Inflammatory macrophage treated with lipopolysaccharide for 4 hours (primary cell): ENCODE results near the gene SGTB.
"Not testable (repeated sequence)": the region's sequence is repeated elsewhere in the genome, so short reads cannot be mapped to it uniquely, and the experiment has no call there.

Experiments used
- DNase-seq: peaks from one replicate; pipeline ENCODE4 v3.0.0-alpha.2; 2020

SGTB gene

DNA sequence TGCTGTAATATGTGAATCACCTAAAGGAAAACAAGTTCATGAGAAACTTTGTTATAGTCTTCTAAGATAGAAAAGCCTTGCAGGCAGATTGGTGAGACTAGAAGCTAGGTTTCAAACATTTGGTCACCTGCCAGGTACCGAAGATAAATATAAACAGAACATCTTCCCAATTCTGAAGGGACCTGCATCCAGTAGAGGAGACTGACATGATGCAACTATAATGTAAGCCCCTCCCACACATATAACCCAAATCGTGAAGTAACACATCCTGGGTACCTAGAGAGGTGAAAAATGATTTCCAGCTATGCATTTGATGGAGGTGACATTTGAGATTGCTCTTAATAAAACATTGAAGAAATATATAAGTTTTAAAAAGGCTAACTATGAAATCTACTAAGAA is 67.2 kb downstream of the SGTB start:
- DNase-seq = no peak

DNA sequence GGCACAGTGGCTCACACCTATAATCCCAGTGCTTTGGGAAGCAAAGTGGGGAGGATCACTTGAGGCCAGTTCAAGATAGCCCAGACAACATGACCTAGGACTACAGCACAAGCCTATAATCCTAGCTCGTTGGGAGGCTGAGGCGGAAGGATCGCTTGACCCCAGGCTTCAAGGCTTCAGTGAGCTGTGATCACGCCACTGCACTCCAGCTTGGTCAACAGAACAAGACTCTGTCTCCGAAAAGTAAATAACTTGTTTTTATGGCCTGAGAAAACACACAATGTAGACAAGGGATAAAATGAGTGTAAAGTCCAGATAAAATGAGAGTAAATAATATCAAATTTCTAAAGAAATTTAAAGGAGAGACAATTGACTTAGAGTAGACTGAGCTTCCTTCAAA is 70.8 kb downstream of the SGTB start:
- no peak for DNase-seq

DNA sequence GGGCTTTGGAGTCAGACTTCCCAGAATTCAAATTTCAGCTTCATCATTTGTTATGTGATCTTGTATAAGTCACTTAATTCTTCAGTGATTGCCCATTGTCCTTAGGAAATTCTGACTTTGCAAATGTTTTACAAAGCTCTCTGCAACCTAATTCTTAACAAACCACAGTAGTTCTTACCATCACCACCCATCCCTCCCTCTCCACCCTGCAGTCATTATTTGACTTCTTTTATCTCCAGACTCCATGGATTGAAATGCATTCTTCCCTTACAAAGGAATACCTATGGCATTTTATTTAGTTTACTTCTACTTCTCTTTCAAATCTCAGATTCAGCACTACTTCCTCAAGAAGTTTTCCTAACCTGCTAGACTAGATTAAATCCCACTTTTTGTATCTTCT is 74.0 kb downstream of the SGTB start:
- DNase-seq = no peak

DNA sequence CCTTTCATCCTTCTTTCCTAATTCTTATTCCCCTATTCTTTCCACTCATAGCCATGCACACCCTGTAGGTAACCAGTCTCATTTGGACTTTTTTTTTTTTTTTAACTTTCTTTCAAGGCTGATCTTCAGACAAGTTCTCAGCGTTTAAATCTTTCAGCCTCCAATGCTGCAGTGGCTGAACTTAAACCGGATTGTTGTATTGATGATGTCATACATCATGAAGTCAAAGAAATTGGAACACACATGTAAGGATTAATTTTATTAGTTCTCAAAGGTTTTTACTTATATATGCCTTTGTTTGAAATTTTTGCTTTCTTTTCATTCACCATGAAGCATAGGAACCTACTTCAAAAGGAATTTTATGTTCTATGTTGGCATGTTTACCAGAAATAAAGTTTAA is 75.0 kb downstream of the SGTB start:
- no peak for DNase-seq

DNA sequence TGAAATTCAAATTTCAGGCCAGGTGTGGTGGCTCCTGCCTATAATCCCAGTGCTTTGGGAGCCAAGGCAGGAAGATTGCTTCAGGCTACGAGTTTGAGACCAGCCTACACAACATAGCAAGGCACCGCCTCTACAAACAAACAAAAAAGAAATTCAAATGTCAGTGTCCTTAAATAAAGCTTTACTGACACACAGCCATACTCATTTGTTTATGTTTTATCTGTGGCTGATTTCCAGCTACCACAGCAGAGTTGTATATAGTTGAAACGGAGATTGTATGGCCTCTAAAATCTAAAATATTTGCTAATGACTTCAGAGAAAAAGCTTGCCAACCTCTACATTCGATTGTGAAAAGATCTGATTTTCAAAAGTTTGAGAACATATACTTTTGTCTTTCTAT is 81.7 kb downstream of the SGTB start:
- no peak for DNase-seq

DNA sequence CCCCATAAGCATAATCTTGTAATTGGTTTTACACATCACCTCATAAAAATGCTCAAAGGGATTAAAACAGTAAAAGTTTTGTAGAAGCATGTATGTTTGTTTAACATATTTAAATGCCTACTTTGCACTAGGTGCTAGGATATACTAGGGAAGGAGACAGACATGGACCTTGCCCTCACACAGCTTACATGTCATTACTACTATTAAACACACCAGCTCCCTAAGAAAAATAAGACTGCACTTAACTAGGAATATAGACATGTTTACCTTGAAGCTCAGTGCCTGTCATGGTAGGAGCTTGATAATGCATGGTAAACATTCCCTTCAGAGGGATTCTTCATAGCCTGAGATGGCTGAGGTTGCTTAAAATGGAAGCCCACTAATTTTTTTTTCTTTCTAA is 90.9 kb downstream of the SGTB start:
- DNase-seq = no peak

DNA sequence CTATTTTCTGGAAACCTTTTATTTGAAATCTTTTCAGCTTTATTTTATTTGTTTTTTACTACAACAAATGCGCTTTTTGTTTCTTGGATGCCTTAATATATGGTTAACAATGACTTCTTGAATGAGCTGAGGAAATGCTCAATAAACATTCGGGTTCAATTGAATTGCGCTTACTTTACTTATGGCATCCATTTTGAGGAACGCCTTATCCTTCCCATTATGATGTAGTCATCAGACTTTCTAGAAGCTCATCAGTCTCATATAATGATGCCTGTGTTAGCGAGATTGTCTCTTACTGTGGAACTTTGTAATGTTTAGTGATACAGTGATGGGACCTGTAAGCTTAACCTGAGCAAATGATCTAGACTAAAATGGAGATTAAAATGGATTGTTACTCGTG is 96.2 kb downstream of the SGTB start:
- DNase-seq = no peak

DNA sequence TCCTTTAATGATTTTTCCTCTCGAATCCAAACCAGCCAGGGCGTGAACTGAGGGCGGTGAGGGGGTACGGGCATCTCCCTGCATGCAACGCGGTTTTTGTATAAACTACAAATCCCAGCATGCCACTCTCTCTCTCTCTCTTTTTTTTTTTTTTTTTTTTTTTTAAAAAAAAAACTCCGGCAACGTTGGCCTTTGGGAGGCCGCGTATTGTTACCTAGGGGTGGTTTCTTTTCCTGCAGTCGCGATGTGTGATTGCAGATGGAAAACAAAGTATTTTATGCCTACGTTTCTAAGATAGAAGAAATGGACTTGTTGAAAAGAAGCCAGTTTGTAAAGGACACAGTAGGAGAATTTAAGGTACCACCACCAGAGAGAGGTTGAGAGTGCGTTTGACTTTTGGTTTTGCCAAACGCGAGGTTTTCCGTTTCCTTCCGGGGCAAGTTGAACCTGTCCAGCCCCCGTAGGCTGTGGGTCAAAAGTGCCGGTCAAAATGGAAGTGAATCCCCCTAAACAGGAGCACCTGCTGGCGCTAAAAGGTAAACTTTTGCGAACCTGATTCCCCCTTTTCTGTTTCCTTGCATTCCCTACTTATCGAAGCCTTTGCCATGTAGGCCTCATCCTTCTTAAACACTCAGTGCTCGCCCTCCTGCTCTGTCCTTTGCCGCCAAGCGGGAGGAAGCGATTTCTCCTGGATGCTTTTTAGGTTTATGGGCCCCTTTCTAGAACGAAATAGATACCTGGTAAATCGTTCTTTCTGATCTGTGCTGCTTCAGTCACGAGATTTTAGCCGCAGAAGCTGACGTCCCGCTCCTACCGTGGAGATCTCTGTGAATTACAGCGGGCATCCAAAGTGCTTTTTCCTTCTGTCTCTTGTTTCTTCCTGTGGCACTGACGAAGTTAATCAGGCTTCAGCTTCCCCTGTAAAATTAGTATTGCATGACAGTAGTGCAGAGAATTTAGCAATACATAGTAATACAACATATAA is 97.0 kb downstream of the SGTB start, which contains the start of the genes SHLD3 and TRAPPC13:
Gene SHLD3, plus strand, starts transcription at position 457 of the 985 bp plus-strand sequence. CDS start 4,561 bp downstream, outside the sequence.
Gene TRAPPC13, plus strand, starts transcription at position 457 of the 985 bp plus-strand sequence. Its CDS starts 34 bp downstream, at position 491.
- peak; percentile 88 for DNase-seq

DNA sequence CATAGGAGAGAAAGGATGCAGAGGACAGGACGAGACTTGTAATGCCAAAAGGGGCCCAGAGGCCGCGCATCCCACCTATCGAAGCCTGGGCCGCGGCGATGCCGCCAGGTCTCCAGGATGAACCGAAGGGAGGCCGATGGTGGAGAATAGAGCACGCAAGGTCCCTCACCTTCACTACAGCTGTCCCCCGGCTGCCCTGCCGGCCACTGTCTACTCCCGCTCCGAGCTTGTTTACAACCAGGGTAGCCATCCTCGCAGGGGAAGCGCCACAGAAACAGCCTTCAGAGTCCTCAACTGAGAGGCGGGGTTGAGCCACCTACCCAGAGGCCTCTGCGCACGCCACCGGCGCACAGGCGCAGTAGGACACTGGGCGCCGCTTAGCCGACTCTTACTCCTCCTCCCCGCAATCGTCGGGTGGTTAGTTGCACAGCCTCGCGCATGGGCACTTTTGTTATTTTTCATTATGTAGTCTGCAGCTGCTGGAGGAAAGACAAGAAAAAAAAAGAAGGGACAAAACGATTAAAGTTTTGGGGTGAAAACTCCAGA is 97.8 kb downstream of the SGTB start, which contains the start of gene TRIM23:
Gene TRIM23, minus strand, starts transcription at position 309 of the 546 bp plus-strand sequence. Its CDS starts 59 bp downstream, at position 250.
- DNase-seq = peak; percentile 96

DNA sequence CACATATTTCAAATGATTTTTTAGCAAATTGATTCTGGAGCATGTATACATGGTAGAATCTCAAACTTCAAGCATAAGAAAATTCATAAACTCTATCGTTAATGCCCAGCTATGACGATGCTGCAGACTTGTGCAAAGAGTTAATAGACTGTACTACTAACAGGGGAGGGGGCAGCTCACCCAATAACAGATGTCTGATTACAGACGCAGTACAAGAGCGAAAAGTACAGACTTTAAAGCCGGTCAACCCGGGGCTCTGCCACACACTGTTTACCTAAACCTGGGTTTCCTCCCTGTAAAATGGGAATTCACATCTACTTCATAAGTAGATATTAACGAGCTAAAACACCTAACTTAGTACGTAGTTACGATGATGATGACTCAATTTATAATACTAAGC is 98.4 kb downstream of the SGTB start:
- no peak for DNase-seq

DNA sequence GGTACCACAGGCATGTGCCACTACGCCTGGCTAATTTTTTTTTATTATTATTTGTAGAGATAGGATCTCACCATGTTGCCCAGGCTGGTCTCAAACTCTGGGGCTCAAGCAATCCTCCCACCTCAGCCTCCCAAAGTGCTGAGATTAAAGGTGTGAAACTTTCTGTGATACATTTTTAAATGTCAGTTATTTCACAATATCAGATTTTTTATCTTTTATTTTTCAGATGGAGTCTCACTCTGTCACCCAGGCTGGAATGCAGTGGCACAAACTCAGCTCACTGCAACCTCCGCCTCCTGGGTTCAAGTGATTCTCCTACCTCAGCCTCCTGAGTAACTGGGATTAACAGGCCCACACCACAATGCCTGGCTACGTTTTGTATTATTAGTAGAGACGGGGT is 99.9 kb downstream of the SGTB start:
- DNase-seq = not testable (repeated sequence)

DNA sequence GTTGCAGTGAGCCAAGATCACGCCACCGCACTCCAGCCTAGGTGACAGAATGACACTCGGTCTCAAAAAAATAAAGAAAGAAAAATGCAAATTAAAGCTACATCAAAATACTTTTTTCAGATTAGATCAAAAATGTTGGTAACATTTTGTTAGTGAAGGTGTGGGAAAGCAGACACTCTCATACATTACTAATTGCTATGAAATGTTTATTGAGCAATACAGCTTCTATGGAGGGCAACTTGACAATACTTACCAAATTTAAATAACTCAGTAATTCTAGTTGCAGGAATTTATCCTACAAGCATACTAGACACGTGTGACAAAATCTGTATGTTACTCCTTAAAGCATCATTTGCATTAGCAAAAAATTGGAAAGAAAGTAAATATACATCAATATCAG is 101.9 kb downstream of the SGTB start:
- no peak for DNase-seq
